Astrocyte of the cerebellum (primary cell): ENCODE measurements around the gene EIF1.

ENCODE experiments used
- DNase-seq: peaks from one replicate; pipeline ENCODE4 v3.0.0-alpha.2; 2011; ENCODE audit warnings: low read depth
- H3K4me3 ChIP-seq: 2 replicates; pipeline ENCODE4 v1.5.1; 2011; ENCODE audit warnings: mild to moderate bottlenecking, low read depth, low read length, moderate library complexity
- in situ Hi-C: cut with HindIII; loops from 2 replicates; pipeline ENCODE4 v1.10.0; 2017; ENCODE audit warnings: low sequenced_read_pairs
- TF ChIP-seq, protein P1 (sequence below): IDR thresholded peaks from 2 replicates; pipeline ENCODE4 v1.5.1; 2012; ENCODE audit warnings: low read length, low read depth, moderate library complexity, mild to moderate bottlenecking; ENCODE audit errors: missing control alignments

The EIF1 gene

DNA sequence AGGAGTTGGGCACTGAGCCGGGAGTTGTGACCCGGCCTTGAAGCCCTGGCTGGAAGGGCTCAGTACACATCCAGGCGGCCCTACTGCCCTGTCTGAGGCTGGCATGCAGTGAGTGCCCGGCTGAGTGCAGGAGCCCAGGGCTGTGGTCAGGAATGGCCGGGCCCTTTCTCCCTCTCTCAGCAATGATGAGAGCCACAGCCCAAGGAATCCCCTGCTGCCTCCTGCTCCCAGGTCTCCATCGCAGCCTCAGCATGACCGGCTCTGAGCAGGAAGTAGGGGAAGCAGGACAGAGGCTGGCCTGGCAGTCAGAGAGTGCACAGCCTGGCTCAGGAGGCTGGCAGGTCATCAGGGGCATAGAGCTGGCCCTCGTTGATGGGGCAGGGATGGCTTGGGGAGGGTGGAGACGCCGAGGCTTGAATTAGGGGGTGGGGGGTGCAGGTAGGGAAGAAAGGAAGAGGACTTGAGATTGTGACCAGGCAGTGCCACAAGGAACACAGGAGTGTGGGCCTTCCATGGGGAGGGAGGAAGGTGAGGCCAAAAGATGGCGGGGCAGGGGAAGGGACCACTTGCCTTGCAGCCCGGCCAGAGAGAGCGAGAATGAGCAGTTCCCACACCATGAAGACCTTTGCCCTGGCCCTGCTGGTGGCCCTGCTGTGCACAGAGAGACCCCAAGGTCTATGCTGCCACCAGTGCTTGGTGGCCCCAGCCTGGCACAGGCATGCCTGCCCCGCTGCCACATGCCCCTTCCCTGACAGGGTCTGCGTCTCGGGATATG lies 32.2 kb upstream of the EIF1 start:
- in situ Hi-C loops, result loop anchor here (25.0 kb wide), 1 partner anchor 744 kb away; no protein-coding TSS in a partner anchor
- TF ChIP-seq, protein P1, sequence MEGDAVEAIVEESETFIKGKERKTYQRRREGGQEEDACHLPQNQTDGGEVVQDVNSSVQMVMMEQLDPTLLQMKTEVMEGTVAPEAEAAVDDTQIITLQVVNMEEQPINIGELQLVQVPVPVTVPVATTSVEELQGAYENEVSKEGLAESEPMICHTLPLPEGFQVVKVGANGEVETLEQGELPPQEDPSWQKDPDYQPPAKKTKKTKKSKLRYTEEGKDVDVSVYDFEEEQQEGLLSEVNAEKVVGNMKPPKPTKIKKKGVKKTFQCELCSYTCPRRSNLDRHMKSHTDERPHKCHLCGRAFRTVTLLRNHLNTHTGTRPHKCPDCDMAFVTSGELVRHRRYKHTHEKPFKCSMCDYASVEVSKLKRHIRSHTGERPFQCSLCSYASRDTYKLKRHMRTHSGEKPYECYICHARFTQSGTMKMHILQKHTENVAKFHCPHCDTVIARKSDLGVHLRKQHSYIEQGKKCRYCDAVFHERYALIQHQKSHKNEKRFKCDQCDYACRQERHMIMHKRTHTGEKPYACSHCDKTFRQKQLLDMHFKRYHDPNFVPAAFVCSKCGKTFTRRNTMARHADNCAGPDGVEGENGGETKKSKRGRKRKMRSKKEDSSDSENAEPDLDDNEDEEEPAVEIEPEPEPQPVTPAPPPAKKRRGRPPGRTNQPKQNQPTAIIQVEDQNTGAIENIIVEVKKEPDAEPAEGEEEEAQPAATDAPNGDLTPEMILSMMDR, result no peak
- no peak for DNase-seq
- H3K4me3 ChIP-seq, result no peak overlapping the region

DNA sequence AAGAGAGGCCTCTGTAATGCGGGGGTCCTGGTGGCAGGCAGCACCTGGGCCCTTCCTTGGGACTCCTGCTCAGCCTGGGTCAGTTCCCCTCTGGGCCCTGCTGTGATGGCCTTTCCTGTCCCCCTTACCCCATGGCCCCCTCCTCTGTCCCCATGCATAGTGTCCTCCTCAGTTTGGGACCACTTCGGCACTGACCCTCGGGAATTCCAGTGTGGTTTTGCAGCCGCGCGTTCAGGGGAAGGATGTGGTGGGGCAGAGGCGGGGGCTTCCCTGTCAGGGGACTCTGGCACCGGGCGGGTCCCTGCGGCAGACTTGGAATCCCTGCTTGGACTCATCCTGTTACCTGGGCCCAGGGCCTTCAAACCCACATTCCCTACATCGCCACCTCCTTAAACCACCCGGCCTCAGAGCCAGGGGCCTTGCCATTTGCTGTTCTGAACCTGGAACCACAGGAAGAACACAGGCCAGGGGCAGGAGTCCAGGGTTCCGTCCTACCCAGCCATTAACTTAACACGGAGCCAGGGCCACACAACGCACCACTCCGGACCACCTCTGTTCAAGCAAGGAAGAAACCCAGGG lies 31.4 kb upstream of the EIF1 start:
- TF ChIP-seq, protein P1, result no peak
- in situ Hi-C loops, result loop anchor here (25.0 kb wide), 1 partner anchor 745 kb away; no protein-coding TSS in a partner anchor
- H3K4me3 ChIP-seq, result no peak overlapping the region
- no peak for DNase-seq

DNA sequence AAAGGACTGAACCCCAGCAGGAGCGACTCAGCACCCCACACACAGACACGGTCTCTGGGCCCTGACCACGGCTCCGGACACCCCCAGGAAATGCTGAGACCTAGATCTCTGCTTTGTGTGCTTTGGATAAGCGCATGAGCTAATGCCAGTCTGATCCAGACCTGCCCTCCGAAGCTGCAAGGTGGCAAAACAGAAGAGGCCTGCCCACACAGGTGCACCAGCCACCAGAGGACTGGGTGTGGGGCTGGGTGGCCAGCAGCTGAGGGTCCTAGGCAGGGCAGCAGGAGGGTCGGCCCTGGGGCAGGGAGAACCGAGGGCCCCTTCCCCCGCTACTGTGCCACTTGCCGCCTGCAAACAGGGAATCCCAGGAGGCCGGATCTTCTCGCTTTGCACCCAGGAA lies 30.7 kb upstream of the EIF1 start:
- DNase-seq, result no peak
- H3K4me3 ChIP-seq, result no peak overlapping the region
- in situ Hi-C loops, result loop anchor here (25.0 kb wide), 1 partner anchor 746 kb away; no protein-coding TSS in a partner anchor
- TF ChIP-seq, protein P1, result no peak

DNA sequence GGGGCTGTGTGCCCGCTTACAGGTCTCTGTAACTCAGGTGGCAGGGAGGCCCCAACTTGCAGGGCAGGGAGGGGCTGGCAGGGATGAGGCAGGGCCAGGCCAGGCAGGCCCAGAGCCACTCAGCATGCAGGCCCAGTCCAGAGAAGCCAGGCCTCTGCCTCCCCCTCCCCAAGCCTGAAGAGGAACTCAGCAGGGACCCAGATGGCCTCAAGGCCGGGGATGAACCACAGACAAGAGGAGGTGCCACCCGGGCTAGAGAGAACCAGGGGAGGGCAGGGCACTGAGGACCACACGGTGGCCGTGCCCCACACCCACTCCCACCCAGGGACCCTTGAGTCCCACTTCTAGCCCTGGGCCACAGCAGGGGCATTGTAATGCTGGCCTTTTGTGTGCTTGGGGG lies 29.8 kb upstream of the EIF1 start:
- DNase-seq, result no peak
- no peak overlapping the region for H3K4me3 ChIP-seq
- TF ChIP-seq, protein P1, result no peak
- in situ Hi-C loops, result loop anchor here (25.0 kb wide), 1 partner anchor 747 kb away; no protein-coding TSS in a partner anchor

DNA sequence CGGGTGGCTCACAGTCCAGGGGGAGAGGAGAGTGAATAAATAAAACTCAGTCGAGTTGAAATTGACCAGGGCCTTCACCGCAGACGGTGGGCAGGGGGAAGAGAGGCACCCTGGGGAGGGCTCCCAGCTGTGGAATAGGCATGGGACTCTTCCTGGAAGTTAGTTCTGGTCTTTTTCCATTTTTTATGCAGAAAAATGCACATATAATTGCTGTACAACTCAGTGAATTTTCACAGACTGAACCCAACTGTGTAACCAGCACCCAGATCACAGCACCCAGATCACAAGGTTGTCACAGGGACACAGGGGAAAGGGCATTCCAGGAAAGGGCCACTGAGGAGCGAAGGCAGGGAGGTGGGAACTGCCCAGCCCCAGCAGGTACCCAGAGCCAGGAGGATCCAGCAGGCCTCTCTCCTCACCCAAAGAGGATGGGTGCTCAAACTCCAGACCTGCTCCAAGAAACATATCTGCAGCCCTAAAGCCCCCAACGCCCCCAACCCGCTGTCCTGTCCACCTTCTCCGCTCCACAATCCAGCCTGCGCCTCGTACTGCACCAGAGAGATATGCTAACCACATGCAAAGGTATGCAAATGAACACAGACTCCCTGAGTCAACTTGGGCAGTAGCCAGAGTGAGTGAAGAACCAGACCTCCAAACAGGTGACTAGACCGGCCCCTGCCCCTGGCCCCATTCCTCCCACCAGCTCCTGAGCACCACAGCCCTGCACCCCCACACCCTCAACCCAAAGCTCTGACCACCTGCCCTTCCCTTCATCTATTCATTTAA lies 29.1 kb upstream of the EIF1 start:
- TF ChIP-seq, protein P1, result no peak
- DNase-seq, result no peak
- H3K4me3 ChIP-seq, result no peak overlapping the region
- in situ Hi-C loops, result loop anchor here (25.0 kb wide), 1 partner anchor 747 kb away; no protein-coding TSS in a partner anchor

DNA sequence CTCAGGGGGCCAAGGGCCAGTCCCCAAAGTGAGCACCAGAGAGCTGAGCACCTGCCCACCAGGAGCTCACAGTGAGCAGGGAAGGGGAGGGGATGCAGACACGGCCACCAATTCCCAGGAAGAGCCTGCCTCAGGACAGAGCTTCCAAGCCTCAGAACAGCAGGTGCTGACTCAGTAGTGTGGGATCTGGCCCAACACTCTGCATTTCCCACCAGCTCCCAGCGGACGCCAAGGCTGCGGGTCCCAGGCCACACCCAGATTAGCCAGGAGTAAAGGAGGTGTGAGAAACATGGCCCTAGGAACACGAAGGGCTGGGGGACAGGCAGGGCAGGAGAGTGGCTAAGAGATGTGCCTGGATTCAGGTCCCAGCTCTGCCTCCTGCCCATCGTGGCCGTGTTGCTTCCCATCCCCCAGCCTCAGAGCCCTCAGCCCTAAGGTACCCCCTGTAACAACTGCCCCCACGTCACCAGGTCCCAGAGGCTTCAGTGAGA lies 28.4 kb upstream of the EIF1 start:
- TF ChIP-seq, protein P1, result no peak
- no peak for DNase-seq
- no peak overlapping the region for H3K4me3 ChIP-seq
- in situ Hi-C loops, result loop anchor here (25.0 kb wide), 1 partner anchor 748 kb away; no protein-coding TSS in a partner anchor
